HAP-1 (cell line): Measurements from ENCODE around the gene MTOR.
"Not testable (repeated sequence)": the region's sequence is repeated elsewhere in the genome, so short reads cannot be mapped to it uniquely, and the experiment has no call there.

ENCODE experiments used
- DNase-seq, 2 experiments: peaks; one replicate each; pipeline ENCODE4 v3.0.0-alpha.2; 2016 to 2020; ENCODE audit warnings: low spot score in 2 of 2
- H3K27me3 ChIP-seq: fragments of 250-450 bp; sonication (Bioruptor Pico); 2 replicates; pipeline ENCODE4 v1.5.1; 2020; ENCODE audit warnings: low read depth, mild to moderate bottlenecking, moderate library complexity
- H3K36me3 ChIP-seq: fragments of 250-450 bp; sonication (Bioruptor Pico); replicated peaks from 2 replicates; pipeline ENCODE4 v1.5.1; 2020; ENCODE audit warnings: mild to moderate bottlenecking
- H3K4me1 ChIP-seq: fragments of 250-450 bp; sonication (Bioruptor Pico); 2 replicates; pipeline ENCODE4 v1.5.1; 2020; ENCODE audit warnings: mild to moderate bottlenecking
- H3K4me3 ChIP-seq: fragments of 250-450 bp; sonication (Bioruptor Pico); 2 replicates; pipeline ENCODE4 v1.5.1; 2020; ENCODE audit warnings: mild to moderate bottlenecking, moderate library complexity
- H3K9me3 ChIP-seq: fragments of 250-450 bp; sonication (Bioruptor Pico); 2 replicates; pipeline ENCODE4 v1.5.1; 2020; ENCODE audit warnings: mild to moderate bottlenecking, moderate library complexity
- in situ Hi-C: fragments of 300-500 bp; cut with MboI; formaldehyde crosslinking; loops from 3 replicates; pipeline ENCODE4 v1.14.3; 2020; ENCODE audit warnings: low sequenced_read_pairs, inconsistent platforms, mixed read lengths

The MTOR gene

GRCh38 chr1:11100806-11101205, 161.5 kb downstream of the MTOR start:
- Histone ChIP-seq H3K4me1 (peaks cover 13% of the 10 kb centered on the region), H3K36me3 (peaks cover 27% of the 10 kb centered on the region)
- DNase-seq, H3K4me3 ChIP-seq, in situ Hi-C loops, H3K9me3 ChIP-seq, H3K27me3 ChIP-seq: not testable (repeated sequence)

- Histone ChIP-seq H3K4me1 (peaks cover 13% of the 10 kb centered on the region), H3K4me3 (peak overlapping the region; percentile 98), H3K36me3 (peaks cover 32% of the 10 kb centered on the region), H3K27me3 (no peaks in the 10 kb centered on the region), H3K9me3 (no peaks in the 10 kb centered on the region)
- no peak for DNase-seq
- in situ Hi-C loops: no loop called here
Observed at GRCh38 chr1:11100149-11100493, 162.2 kb downstream of the MTOR start.

- peak; percentile 83 to 96 for DNase-seq
- Histone ChIP-seq H3K4me3 (peak within 1 kb of the TSS; percentile 98), H3K27me3 (no peaks in the 10 kb centered on the region), H3K36me3 (peaks cover 38% of the 10 kb centered on the region), H3K4me1 (peaks cover 13% of the 10 kb centered on the region), H3K9me3 (no peaks in the 10 kb centered on the region)
- in situ Hi-C loops: no loop called here
Observed at GRCh38 chr1:11099310-11100148, 162.8 kb downstream of the MTOR start, which contains the start of gene EXOSC10. EXOSC10 (minus strand) TSS chr1:11099869; CDS start chr1:11099831, 38 bp downstream.

- Histone ChIP-seq H3K4me1 (peaks cover 13% of the 10 kb centered on the region), H3K4me3 (peak overlapping the region; percentile 98), H3K27me3 (no peaks in the 10 kb centered on the region), H3K9me3 (no peaks in the 10 kb centered on the region), H3K36me3 (peaks cover 42% of the 10 kb centered on the region)
- DNase-seq: no peak
- in situ Hi-C loops: no loop called here
Observed at GRCh38 chr1:11098931-11099309, 163.4 kb downstream of the MTOR start.

GRCh38 chr1:11083784-11084183, 178.6 kb downstream of the MTOR start:
- H3K9me3 ChIP-seq, in situ Hi-C loops: not testable (repeated sequence)
- peaks cover 91% of the 10 kb centered on the region for H3K36me3 ChIP-seq

GRCh38 chr1:11080931-11081330, 181.4 kb downstream of the MTOR start:
- peaks cover 87% of the 10 kb centered on the region for H3K36me3 ChIP-seq
- no peak overlapping the region for H3K4me3 ChIP-seq
- H3K27me3 ChIP-seq: no peaks in the 10 kb centered on the region
- H3K4me1 ChIP-seq: no peaks in the 10 kb centered on the region
- in situ Hi-C loops: no loop called here
- H3K9me3 ChIP-seq: no peaks in the 10 kb centered on the region; the same call in 1 of the 2 replicates
- no peak for DNase-seq

More at GRCh38 chr1:11083784-11084183, 178.6 kb downstream of the MTOR start:
- H3K4me1 ChIP-seq, DNase-seq, H3K4me3 ChIP-seq, H3K27me3 ChIP-seq: not testable (repeated sequence)

- DNase-seq: no peak
Observed at GRCh38 chr1:11078631-11079030, 183.7 kb downstream of the MTOR start.

GRCh38 chr1:11073398-11073797, 189.0 kb downstream of the MTOR start:
- H3K27me3 ChIP-seq, in situ Hi-C loops, DNase-seq, H3K4me1 ChIP-seq, H3K9me3 ChIP-seq, H3K4me3 ChIP-seq: not testable (repeated sequence)
- H3K36me3 ChIP-seq: peaks cover 85% of the 10 kb centered on the region

More at GRCh38 chr1:11078631-11079030, 183.7 kb downstream of the MTOR start:
- Histone ChIP-seq H3K4me1 (no peaks in the 10 kb centered on the region), H3K9me3 (no peaks in the 10 kb centered on the region), H3K4me3 (no peak overlapping the region), H3K36me3 (peaks cover 85% of the 10 kb centered on the region), H3K27me3 (no peaks in the 10 kb centered on the region)
- in situ Hi-C loops: no loop called here

- no peaks in the 10 kb centered on the region for H3K9me3 ChIP-seq
- no peaks in the 10 kb centered on the region for H3K27me3 ChIP-seq
- no peaks in the 10 kb centered on the region for H3K4me1 ChIP-seq
- in situ Hi-C loops: no loop called here
- H3K4me3 ChIP-seq: no peak overlapping the region
- H3K36me3 ChIP-seq: peaks cover 90% of the 10 kb centered on the region
- DNase-seq: no peak
Observed at GRCh38 chr1:11072216-11072917, 190.0 kb downstream of the MTOR start.

GRCh38 chr1:11071463-11072215, 190.7 kb downstream of the MTOR start:
- Histone ChIP-seq H3K4me3 (no peak overlapping the region), H3K27me3 (no peaks in the 10 kb centered on the region), H3K4me1 (no peaks in the 10 kb centered on the region), H3K36me3 (peaks cover 88% of the 10 kb centered on the region), H3K9me3 (no peaks in the 10 kb centered on the region)
- no peak for DNase-seq
- in situ Hi-C loops: no loop called here

GRCh38 chr1:11070876-11071275, 191.5 kb downstream of the MTOR start:
- no peaks in the 10 kb centered on the region for H3K4me1 ChIP-seq
- H3K36me3 ChIP-seq: peaks cover 88% of the 10 kb centered on the region
- in situ Hi-C loops: no loop called here
- H3K27me3 ChIP-seq: no peaks in the 10 kb centered on the region
- H3K4me3 ChIP-seq: no peak overlapping the region
- no peaks in the 10 kb centered on the region for H3K9me3 ChIP-seq
- DNase-seq: no peak

GRCh38 chr1:11068600-11069473, 193.5 kb downstream of the MTOR start:
- Histone ChIP-seq H3K9me3 (no peaks in the 10 kb centered on the region; the same call in 1 of the 2 replicates), H3K4me1 (no peaks in the 10 kb centered on the region), H3K4me3 (no peak overlapping the region), H3K27me3 (no peaks in the 10 kb centered on the region), H3K36me3 (peaks cover 85% of the 10 kb centered on the region)
- in situ Hi-C loops: no loop called here
- no peak for DNase-seq
